Psoas muscle (tissue), 8 donors: ENCODE data around the gene COL3A1. TPM values are rescaled to one million over a fixed set of nuclear protein-coding genes. Genes with fewer than 3 reads are reported as not detected.
A peak's percentile ranks its signal among the peaks of the same experiment; 100 is the strongest.

ENCODE experiments used
- ATAC-seq, 4 donors: fragments of 200-7000 bp; cut with Tn5 transposase; one replicate each; pipeline ENCODE4 v1.9.1; 2020; ENCODE audit warnings: moderate library complexity in 3 of 4, mild to moderate bottlenecking in 2 of 4
- DNase-seq, 2 donors: peaks; one replicate each; pipeline ENCODE4 v3.0.0-alpha.2; 2020
- H3K27ac ChIP-seq: fragments of 200-600 bp; one replicate; pipeline ENCODE4 v1.8.0; 2022
- H3K27me3 ChIP-seq, 3 donors: fragments of 200-600 bp in 1 of 3; one replicate each; pipeline versions ENCODE4 v1.6.1 to v1.8.0; 2013 to 2022; ENCODE audit warnings: low read length in 2 of 3, mild to moderate bottlenecking in 2 of 3, moderate library complexity in 1 of 3; ENCODE audit not compliant: insufficient read depth in 3 of 3
- H3K36me3 ChIP-seq, 2 donors: fragments of 200-600 bp in 1 of 2; one replicate each; pipeline versions ENCODE4 v1.6.1 to v1.8.0; 2013 to 2022; ENCODE audit warnings: low read depth in 1 of 2, mild to moderate bottlenecking in 1 of 2, moderate library complexity in 1 of 2; ENCODE audit not compliant: insufficient read depth in 1 of 2
- H3K4me1 ChIP-seq: fragments of 200-600 bp; one replicate; pipeline ENCODE4 v1.8.0; 2022
- H3K4me3 ChIP-seq: fragments of 200-600 bp; one replicate; pipeline ENCODE4 v1.8.0; 2022; ENCODE audit warnings: mild to moderate bottlenecking
- H3K9me3 ChIP-seq: fragments of 200-600 bp; one replicate; pipeline ENCODE4 v1.8.0; 2022
- whole genome bisulfite sequencing, 3 donors: extraction: QIAGEN DNeasy Blood & Tissue Kit; methylation state at CpG; one replicate each; pipeline versions ENCODE4 v1.1.6 to v1.1.7; 2013; 5-methylcytosine and 5-hydroxymethylcytosine counted together
- intact Hi-C, 2 donors: fragments of 100-400 bp; cut with DNase I; formaldehyde crosslinking; loops; one replicate each; pipeline versions ENCODE4 v1.11.0 to v1.14.2; 2022
- polyA plus RNA-seq, 3 donors: library from polyadenylated mRNA; stranded (reverse); fragments of 200-250 nt; gene quantifications; one replicate each; pipeline ENCODE4 v1.2.3, GENCODE V29; 2013
- total RNA-seq, 4 donors: library from RNA; stranded (reverse); fragmentation: NEBNext Ultra II Directional in 2 of 4; extraction: Animal tissue kit (Norgen Biotek cat#: 25700) in 2 of 4; gene quantifications; one replicate each; pipeline versions ENCODE4 v1.2.1 to v1.2.4, GENCODE V29; 2021 to 2023
- TF ChIP-seq, protein P1 (sequence below): fragments of 200-600 bp; IDR thresholded peaks from one replicate; pipeline ENCODE4 v1.8.0; 2022; ENCODE audit warnings: antibody characterized with exemption
- donor health status: healthy with polysubstance abuse.
- donor health status: DM: no; HTN: no; CAD: no; lungs with moderate emphysema.
- donor health status: Bipolar disorder and iron deficiency.
- donor health status: healthy.
- donor health status: DM: yes; HTN: yes; CAD: no.
- donor health status: DM: no; HTN: no; CAD: no.
- donor health status: DM: no; HTN: no; CAD: no.
- donor health status: DM: yes; HTN: yes; CAD: no.

The COL3A1 gene
- total and polyA plus RNA-seq, 7 donors, result 9.4 to 73.1 (median 19.8) TPM

DNA sequence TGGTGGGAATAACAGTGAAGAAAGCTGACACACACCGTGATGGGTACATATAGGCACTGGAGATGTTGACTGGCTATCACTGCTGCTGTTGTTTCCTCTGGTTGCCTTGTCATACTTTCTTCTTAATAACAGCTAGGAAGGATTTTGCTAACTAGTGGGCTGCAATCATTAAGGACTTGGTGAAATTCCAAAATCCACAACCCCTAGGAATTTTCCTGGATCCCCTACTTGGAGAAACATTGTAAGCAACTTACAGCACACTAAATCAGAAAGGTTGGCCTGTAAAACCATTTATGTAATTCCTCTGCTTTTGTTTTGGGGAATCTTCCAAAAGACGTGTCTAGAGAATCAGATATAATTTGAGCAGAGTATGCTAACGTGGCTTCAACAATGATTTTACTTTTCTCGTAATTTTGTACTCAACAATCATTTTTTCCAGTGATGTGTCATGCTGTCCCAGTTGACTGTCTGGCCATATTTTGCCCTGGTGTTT is 8.0 kb upstream of the COL3A1 start:
- peak in 2 of 4 donors; percentile 37 to 46 for ATAC-seq
- TF ChIP-seq, protein P1, sequence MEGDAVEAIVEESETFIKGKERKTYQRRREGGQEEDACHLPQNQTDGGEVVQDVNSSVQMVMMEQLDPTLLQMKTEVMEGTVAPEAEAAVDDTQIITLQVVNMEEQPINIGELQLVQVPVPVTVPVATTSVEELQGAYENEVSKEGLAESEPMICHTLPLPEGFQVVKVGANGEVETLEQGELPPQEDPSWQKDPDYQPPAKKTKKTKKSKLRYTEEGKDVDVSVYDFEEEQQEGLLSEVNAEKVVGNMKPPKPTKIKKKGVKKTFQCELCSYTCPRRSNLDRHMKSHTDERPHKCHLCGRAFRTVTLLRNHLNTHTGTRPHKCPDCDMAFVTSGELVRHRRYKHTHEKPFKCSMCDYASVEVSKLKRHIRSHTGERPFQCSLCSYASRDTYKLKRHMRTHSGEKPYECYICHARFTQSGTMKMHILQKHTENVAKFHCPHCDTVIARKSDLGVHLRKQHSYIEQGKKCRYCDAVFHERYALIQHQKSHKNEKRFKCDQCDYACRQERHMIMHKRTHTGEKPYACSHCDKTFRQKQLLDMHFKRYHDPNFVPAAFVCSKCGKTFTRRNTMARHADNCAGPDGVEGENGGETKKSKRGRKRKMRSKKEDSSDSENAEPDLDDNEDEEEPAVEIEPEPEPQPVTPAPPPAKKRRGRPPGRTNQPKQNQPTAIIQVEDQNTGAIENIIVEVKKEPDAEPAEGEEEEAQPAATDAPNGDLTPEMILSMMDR, result no peak
- Histone ChIP-seq H3K4me1 (no peaks in the 10 kb centered on the region), H3K4me3 (no peak overlapping the region), H3K27me3 (no peaks in the 10 kb centered on the region), H3K9me3 (no peaks in the 10 kb centered on the region), H3K36me3 (no peaks in the 10 kb centered on the region), H3K27ac (peak overlapping the region; percentile 10)
- WGBS, 3 donors, result 44 to 52% (median 47%) methylated on average over 4 of the region's 4 CpGs
- intact Hi-C loops, result no loop called here
- DNase-seq, result no peak

GRCh38 chr2:188966728-188967440 is 7.3 kb upstream of the COL3A1 start:
- intact Hi-C loops, result no loop called here
- Histone ChIP-seq H3K4me3 (no peak overlapping the region), H3K27me3 (no peaks in the 10 kb centered on the region), H3K36me3 (no peaks in the 10 kb centered on the region), H3K27ac (no peak overlapping the region), H3K9me3 (no peaks in the 10 kb centered on the region), H3K4me1 (no peaks in the 10 kb centered on the region)
- TF ChIP-seq, protein P1, result no peak
- DNase-seq, result no peak
- ATAC-seq, result no peak
- WGBS, 3 donors, result 72 to 89% (median 83%) methylated on average over 3 of the region's 3 CpGs

- intact Hi-C loops, result no loop called here
- no peaks in the 10 kb centered on the region for H3K4me1 ChIP-seq
- 22 to 40% (median 38%) methylated on average over 3 of the region's 3 CpGs for WGBS, 3 donors
- H3K27me3 ChIP-seq, result no peaks in the 10 kb centered on the region
- TF ChIP-seq, protein P1, result no peak
- H3K27ac ChIP-seq, result no peak overlapping the region
- no peaks in the 10 kb centered on the region for H3K36me3 ChIP-seq
- ATAC-seq (peak in 1 of 4 donors; percentile 26), DNase-seq (no peak)
- no peak overlapping the region for H3K4me3 ChIP-seq
- no peaks in the 10 kb centered on the region for H3K9me3 ChIP-seq
Observed at GRCh38 chr2:188969236-188969635, 4.9 kb upstream of the COL3A1 start.

GRCh38 chr2:188969651-188970050 is 4.5 kb upstream of the COL3A1 start:
- TF ChIP-seq, protein P1, result no peak
- no peak overlapping the region for H3K27ac ChIP-seq
- H3K4me3 ChIP-seq, result no peak overlapping the region
- DNase-seq (no peak), ATAC-seq (no peak)
- no peaks in the 10 kb centered on the region for H3K9me3 ChIP-seq
- H3K4me1 ChIP-seq, result no peaks in the 10 kb centered on the region
- WGBS, 3 donors, result 54 to 71% (median 58%) methylated on average over 2 of the region's 2 CpGs
- intact Hi-C loops, result loop anchor here (10.0 kb wide), 3 partner anchors 185 to 785 kb away; no protein-coding TSS in a partner anchor
- no peaks in the 10 kb centered on the region for H3K36me3 ChIP-seq
- H3K27me3 ChIP-seq, result no peaks in the 10 kb centered on the region
